RCC 7860 (cell line): ENCODE measurements around the gene NMU.
"Not testable (repeated sequence)": the region's sequence is repeated elsewhere in the genome, so short reads cannot be mapped to it uniquely, and the experiment has no call there.

Source experiments
- DNase-seq: peaks from one replicate; pipeline ENCODE4 v3.0.0-alpha.2; 2015; ENCODE audit warnings: low spot score
- FAIRE-seq: peaks from 2 replicates; lab custom pipeline; 2012; peaks lifted over from hg19 to GRCh38; lab: Jason Lieb, UNC

Gene NMU, protein sequence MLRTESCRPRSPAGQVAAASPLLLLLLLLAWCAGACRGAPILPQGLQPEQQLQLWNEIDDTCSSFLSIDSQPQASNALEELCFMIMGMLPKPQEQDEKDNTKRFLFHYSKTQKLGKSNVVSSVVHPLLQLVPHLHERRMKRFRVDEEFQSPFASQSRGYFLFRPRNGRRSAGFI

DNA sequence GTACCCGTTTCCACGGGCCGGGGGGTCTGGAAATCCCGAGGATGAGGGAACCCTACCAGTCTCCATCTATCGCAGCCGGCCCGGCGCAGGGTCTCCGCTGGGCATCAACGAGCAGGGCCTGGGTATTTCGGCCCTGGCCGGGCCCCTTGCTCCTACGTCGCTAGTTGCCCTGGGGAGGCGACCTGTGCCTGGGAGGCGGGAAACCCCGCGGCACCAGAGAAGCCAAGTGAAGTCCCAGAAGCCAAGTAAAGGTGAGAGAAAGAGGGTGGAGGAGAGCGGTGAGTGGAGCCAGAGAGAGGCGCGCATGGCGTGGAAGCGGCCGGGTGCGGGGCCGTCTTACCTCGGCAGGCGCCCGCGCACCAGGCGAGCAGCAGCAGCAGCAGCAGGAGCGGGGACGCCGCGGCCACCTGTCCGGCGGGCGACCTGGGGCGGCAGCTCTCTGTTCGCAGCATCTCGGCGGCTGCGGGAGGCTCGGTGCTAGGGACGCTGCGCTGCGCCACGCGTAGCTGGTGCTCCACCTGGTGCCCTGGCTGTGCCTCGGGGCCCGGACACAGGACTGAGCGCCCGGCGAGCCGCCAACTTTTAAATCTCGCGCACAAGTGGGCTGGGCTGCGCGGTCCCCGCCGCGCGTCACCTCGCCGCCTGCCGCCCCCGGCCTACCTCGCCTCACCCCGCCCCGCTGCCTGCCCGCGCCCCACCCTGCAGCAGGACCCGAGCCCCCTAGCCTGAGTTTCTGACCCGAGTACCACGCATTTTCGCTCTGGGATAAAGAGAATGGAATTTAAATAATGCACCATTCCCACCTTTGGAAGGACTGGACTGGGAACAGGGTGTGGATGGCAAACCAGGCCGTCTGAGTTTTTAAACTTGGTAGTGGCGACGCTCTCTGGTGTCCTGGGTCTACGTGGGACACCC, at the start of gene NMU:
TSS of gene NMU (minus strand) at position 558 of the 915 bp plus-strand sequence. CDS start at position 452, 106 bp downstream.
- peak; percentile 9 for DNase-seq
- FAIRE-seq = no peak

DNA sequence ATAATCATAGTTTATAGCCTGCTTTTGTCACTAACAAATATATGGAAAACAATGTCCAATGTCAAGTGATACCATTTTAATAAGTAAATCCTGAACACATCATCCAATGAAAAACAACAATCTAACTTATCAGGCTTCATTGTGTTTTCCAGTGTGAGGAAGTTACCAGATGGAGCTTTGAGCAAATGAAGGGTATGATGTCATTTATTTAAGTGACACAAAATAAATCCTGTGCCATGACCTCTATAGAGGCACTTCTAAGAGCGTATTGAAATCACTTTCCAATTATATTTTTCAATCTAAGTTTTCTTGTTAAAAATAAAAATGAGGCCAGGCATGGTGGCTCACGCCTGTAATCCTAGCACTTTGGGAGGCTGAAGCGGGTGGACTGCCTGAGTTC, 48.2 kb upstream of the NMU start:
- FAIRE-seq (no peak), DNase-seq (no peak)

- FAIRE-seq, DNase-seq: not testable (repeated sequence)
These were observed 46.7 kb upstream of the NMU start for GRCh38 chr4:55682797-55683196.

DNA sequence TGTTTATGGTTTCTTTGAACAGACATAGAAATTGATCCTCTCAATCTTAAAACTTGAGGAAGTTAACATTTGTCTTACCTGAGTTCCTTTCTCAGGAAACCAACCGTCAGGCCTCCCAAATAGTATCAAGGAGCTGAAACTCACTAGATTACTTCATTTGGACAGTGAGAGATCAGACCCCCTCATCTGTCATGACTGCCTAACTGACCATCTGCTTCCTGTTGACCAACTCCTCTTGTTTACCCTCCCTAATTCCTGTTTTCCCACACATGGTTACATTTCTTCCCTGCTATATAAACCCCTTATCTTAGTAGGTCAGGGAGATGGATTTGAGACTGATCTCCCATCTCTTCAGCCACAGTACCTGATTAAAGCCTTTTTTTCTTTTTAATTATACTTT, 46.2 kb upstream of the NMU start:
- FAIRE-seq (no peak), DNase-seq (no peak)

DNA sequence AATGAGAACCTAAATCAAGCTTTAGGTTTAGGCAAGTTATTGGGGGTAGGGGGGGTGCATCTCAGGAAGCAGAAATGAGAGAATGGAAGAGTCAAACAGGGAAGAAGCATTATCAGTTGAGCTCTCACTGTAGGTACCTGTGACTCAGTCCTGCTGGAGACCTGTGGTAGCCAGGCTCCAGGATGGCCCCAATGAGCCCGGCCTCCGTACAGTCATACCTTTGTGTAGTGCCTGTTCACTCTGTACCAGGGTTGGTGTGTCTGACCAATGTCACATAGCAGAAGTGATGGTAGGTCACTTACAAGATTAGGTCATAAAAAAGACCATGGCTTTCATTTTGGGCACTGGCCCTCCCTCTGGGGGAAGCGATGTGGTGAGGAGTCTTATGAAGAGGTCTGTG, 45.3 kb upstream of the NMU start:
- FAIRE-seq (no peak), DNase-seq (no peak)

DNA sequence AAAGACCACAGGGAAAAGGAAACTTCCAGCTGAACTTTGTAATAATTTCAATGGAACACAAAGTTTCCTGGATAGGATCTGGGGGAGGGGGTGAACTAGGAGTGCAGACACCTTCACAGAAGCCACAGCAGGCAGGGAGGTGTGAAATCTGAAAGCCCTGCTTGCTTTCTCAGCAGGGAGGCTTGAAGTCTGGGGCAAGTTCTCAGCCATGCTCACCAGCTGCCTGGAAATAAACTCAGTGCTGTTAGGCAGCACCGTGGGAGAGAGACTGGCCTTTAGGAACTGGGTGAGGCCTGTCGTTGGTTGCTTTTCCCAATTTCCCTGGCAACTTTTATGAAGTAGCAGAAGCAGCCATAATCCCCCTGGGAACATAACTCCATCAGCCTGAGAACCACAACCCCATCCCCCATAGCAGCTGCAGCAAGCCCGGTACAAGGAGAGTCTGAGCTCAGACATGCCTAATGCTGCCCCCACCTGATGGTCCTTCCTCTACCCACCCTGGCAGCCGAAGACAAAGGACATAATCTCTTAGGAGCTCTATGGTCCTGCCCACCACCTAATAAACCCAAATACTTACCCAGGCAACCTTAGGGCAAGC, 39.2 kb upstream of the NMU start:
- FAIRE-seq = no peak
- no peak for DNase-seq

- DNase-seq (no peak), FAIRE-seq (no peak)
These were observed 37.3 kb upstream of the NMU start for GRCh38 chr4:55673424-55673823.

DNA sequence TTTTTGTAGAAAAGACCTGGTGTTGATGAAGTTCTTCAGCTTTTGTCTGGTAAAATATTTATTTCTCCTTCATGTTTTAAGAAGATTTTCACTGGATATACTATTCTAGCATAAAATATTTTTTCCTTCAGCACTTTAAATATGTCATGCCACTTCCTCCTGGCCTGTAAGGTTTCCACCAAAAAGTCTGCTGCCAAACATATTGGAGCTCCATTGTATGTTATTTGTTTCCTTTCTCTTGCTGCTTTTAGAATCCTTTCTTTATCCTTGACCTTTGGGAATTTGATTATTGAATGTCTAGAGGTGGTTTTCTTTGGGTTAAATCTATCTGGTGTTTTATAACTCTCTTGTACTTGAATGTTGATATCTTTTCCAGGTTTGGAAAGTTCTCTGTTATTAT, 35.6 kb upstream of the NMU start:
- FAIRE-seq (no peak), DNase-seq (no peak)

GRCh38 chr4:55670695-55671094, 34.6 kb upstream of the NMU start:
- DNase-seq = no peak

DNA sequence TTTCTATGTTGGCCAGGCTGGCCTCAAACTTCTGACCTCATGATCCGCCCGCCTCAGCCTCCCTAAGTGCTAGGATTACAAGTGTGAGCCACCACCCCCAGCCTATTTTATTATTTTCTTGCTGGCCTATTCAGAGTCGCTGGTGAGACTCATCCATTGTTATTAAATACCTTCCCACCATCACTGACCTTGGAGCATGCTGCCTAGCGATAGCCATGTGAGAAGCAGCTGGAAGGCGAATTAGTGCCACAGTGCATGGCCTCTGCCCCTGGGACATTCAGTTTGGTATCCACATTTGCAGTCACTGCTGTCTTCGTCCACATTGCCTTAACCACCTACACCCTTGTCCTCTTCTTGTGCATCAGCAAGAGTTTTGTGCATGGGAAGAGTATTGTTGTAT, 32.4 kb upstream of the NMU start:
- FAIRE-seq (no peak), DNase-seq (no peak)

More at GRCh38 chr4:55670695-55671094, 34.6 kb upstream of the NMU start:
- no peak for FAIRE-seq

DNA sequence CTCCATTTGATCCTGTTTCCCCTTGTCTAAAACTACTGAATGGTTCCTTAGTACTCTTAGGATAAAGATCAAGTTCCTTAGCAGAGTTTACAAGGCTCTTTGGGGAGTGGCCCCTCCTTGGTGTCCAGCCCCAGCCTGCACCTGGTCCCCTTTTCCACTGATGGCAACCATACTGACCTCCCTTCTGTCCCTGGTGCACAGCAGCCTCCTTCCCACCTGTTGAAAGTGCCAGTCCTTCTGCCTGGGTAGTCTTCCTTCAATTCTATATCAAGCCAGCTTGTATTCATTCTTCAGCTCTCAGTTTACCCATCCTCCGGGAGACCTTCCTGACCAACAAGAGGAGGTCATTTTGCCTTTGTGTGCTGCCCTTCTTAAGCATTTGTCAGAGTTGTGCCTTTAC, 30.4 kb upstream of the NMU start:
- DNase-seq = no peak
- no peak for FAIRE-seq

DNA sequence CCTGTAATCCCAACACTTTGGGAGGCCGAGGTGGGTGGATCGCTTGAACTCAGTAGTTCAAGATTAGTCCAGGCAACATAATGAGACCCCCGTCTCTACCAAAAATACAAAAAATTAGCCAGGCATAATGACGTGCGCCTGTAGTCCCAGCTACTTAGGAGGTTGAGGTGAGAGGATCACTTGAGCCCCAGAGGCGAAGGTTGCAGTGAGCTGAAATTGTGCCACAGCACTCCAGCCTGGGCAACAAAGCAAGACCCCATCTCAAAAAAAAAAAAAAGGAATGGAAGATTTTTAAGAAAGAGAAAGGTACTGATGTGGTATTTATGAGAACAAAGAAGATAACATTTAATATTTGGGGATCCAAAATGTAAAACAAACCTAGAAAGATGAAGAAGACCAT, 27.0 kb upstream of the NMU start:
- no peak for DNase-seq

DNA sequence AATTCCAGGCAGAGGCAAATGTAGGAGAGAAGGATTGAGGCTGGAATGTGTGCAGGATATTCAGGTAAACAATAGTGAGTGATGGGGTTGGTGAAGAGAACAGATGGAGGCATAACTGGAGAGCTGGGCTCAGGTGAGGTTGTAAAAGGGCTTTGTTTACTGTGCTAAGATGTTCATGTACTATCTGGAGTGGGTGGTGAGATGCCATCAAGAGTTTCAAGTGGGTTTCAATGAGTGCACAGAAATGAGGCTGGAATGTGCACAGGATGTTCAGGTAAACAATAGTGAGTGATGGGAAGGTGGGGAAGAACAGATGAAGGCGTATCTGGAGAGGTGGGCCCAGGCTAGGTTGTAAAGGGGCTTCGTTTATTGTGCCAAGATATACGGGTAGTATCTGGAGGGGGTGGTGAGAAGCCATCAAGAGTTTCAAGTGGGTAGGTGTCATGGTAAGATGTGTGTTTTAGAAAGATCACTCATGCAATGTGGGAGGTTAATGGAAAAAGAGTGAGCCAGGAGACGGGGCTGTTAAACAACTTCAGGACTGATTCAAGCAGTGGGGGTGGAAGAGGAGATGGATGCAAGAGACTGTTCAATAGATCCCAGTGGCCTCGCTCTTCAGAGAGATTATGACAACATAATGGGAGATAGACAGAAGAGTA, 25.4 kb upstream of the NMU start:
- FAIRE-seq = no peak
- DNase-seq = no peak

More for the DNA sequence above, 27.0 kb upstream of the NMU start:
- FAIRE-seq = no peak

DNA sequence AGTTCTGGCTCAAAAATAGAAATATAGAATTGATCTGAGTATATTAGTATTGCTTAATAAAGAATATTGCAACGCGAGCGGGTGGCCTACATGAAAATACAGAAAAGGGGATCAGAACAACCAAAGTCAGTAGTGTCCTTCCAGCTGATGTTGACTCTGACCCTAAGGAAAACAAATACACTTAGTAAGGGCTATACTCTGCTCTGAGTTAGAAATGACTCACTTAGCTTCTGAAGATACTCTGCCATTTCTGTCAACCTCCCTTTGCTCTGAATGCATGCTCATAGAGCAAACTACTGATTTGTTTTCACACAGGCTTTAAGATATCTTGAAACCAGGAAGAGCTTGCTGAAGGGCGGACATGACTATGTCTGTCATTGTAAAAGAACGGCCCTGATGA, 22.6 kb upstream of the NMU start:
- FAIRE-seq = no peak
- DNase-seq = no peak

GRCh38 chr4:55654131-55654530, 18.0 kb upstream of the NMU start:
- DNase-seq (no peak), FAIRE-seq (no peak)

DNA sequence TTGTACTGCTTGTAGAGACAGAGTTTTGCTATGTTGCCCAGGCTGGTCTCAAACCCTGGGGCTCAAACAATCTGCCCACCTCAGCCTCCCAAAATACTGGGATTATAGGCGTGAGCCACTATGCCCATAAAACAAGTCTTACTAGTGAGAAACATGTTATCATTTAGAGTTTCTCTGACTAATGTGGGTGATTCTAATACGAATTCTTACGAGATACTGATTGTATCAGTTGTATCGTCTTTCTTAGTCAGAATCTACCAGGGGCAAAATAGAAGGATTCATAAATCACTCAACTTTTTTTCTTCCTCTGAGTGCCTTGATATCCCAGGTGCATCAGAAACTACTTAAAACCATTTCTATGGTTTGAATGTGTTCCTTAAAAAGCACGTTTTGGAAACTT, 14.4 kb upstream of the NMU start:
- no peak for FAIRE-seq
- no peak for DNase-seq

DNA sequence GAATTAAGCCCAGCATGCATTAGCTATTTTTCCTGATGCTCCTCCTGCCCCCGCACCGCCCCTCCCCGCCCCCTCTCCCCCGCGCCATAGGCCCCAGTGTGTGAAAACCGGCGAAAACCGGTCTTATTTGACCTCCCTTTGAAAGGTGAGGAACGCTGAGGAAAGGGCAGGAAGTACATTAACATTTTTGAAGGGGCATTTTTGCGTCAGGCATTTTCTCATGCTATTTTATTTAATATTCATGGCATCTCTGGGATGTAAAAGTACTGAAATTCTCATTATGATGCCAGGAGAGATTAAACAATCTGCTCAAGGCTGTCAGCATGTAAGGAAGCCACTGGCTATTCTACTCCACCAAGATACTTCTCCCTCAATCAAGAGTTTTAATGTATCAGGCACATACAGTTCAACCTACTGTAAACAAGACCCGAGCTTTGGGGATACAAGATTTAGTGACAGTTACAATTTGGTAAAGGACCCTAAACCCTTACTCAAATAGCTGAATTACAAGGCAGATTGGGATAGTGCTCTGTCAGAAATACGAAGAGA, 1.2 kb upstream of the NMU start:
- no peak for FAIRE-seq

GRCh38 chr4:55636656-55636999, 530 bp upstream of the NMU start:
- no peak for DNase-seq
- FAIRE-seq = no peak

More for the DNA sequence above, 1.2 kb upstream of the NMU start:
- DNase-seq = no peak

- no peak for FAIRE-seq
These were observed 816 bp downstream of the NMU start for GRCh38 chr4:55635282-55635681.

GRCh38 chr4:55634417-55635128, 1.5 kb downstream of the NMU start:
- FAIRE-seq (no peak), DNase-seq (no peak)

More at GRCh38 chr4:55635282-55635681, 816 bp downstream of the NMU start:
- no peak for DNase-seq
